HCT116 (cell line): ENCODE data around the gene ZNF683. TPM values are rescaled to one million over a fixed set of nuclear protein-coding genes. Genes with fewer than 3 reads are reported as not detected.

Experiments
- ATAC-seq: fragments of 200-7000 bp; cut with Tn5 transposase; 2 replicates; pipeline ENCODE4 v1.9.1; 2020; ENCODE audit warnings: mild to moderate bottlenecking, moderate library complexity
- BruUV-seq: library from RNA; stranded (reverse); fragments of 400-500 nt; replicated peaks from 2 replicates; lab custom pipeline; 2021; lab: Mats Ljungman, UMichigan
- CTCF ChIA-PET: fragments of 300-600 bp; sonication (Branson Sonifier 250); formaldehyde crosslinking; loops from one replicate; lab custom pipeline; 2021; ENCODE audit warnings: antibody characterized with exemption; lab: Charles Lee
- POLR2A ChIA-PET: fragments of 300-600, 350-600 bp; sonication (Branson Sonifier 250); formaldehyde crosslinking; loops from one replicate; lab custom pipeline; 2021; ENCODE audit warnings: antibody characterized with exemption; lab: Charles Lee
- RAD21 ChIA-PET, 2 experiments: fragments of 300-600 bp; sonication (Branson Sonifier 250); formaldehyde crosslinking; loops; one replicate each; lab custom pipeline; 2023; ENCODE audit warnings: low total read pairs in 2 of 2; ENCODE audit not compliant: uncharacterized antibody in 2 of 2, unreplicated experiment in 2 of 2, low non-redundant PET in 1 of 2; lab: Charles Lee
- DNase-seq: peaks from one replicate; pipeline ENCODE4 v3.0.0-alpha.2; 2010; ENCODE audit warnings: low read depth, low spot score
- H2AFZ ChIP-seq: fragments of 200-600 bp; shearing (Covaris generic), sonication (generic); 2 replicates; pipeline ENCODE4 v1.6.1; 2017; ENCODE audit warnings: low read depth, mixed run types, mixed read lengths, antibody characterized with exemption, low read length; ENCODE audit not compliant: poor library complexity, severe bottlenecking
- H3K27ac ChIP-seq: 2 replicates; pipeline ENCODE4 v1.5.1; 2012; ENCODE audit warnings: low read depth, low read length
- H3K27me3 ChIP-seq: fragments of 200-600 bp; sonication (generic); 2 replicates; pipeline ENCODE4 v1.6.1; 2016; ENCODE audit warnings: mixed run types, low read length, mixed read lengths; ENCODE audit not compliant: insufficient read depth
- H3K36me3 ChIP-seq, 2 experiments: fragments of 200-500 bp in 1 of 2; fragments of 200-600 bp in 1 of 2; sonication (Bioruptor generic) in 1 of 2; sonication (generic) in 1 of 2; 2 replicates each; pipeline versions ENCODE4 v1.5.1 to v1.6.1; 2014 to 2016; ENCODE audit warnings: low read length in 2 of 2, inconsistent platforms in 1 of 2, mixed read lengths in 1 of 2, mixed run types in 1 of 2; ENCODE audit not compliant: insufficient read depth in 2 of 2, control insufficient read depth in 1 of 2
- H3K4me1 ChIP-seq, 2 experiments: fragments of 200-600 bp in 1 of 2; sonication (generic) in 1 of 2; 2 replicates each; pipeline versions ENCODE4 v1.5.1 to v1.6.1; 2012 to 2017; ENCODE audit warnings: low read length in 2 of 2, inconsistent platforms in 1 of 2, mild to moderate bottlenecking in 1 of 2, mixed read lengths in 1 of 2, mixed run types in 1 of 2, moderate library complexity in 1 of 2; ENCODE audit not compliant: insufficient read depth in 2 of 2, control insufficient read depth in 1 of 2
- H3K4me2 ChIP-seq: fragments of 200-600 bp; sonication (generic); 2 replicates; pipeline ENCODE4 v1.6.1; 2017; ENCODE audit warnings: mixed run types, low read length, mixed read lengths
- H3K4me3 ChIP-seq, 2 experiments: fragments of 200-600 bp in 1 of 2; sonication (generic) in 1 of 2; replicated peaks in 1 of 2; 2 replicates each; pipeline ENCODE4 v1.5.1; 2011 to 2016; ENCODE audit warnings: low read length in 2 of 2, control low read depth in 1 of 2, low read depth in 1 of 2, mild to moderate bottlenecking in 1 of 2, mixed read lengths in 1 of 2, mixed run types in 1 of 2
- H3K79me2 ChIP-seq: fragments of 200-600 bp; sonication (generic); 2 replicates; pipeline ENCODE4 v1.6.1; 2017; ENCODE audit warnings: mild to moderate bottlenecking, mixed run types, low read length, moderate library complexity, mixed read lengths; ENCODE audit not compliant: insufficient read depth
- H3K9ac ChIP-seq: fragments of 200-600 bp; sonication (generic); 2 replicates; pipeline ENCODE4 v1.6.1; 2016; ENCODE audit warnings: low read length, mixed read lengths
- H3K9me2 ChIP-seq: fragments of 200-600 bp; sonication (generic), shearing (Covaris generic); 2 replicates; pipeline ENCODE4 v1.6.1; 2017; ENCODE audit warnings: mixed run types, mild to moderate bottlenecking, moderate library complexity; ENCODE audit not compliant: insufficient read depth
- H3K9me3 ChIP-seq, 2 experiments: fragments of 200-500 bp in 1 of 2; fragments of 200-600 bp in 1 of 2; sonication (Bioruptor generic) in 1 of 2; sonication (generic) in 1 of 2; 2 replicates each; pipeline ENCODE4 v1.6.1; 2014 to 2017; ENCODE audit warnings: low read length in 2 of 2, mixed read lengths in 2 of 2, inconsistent platforms in 1 of 2, low read depth in 1 of 2, mild to moderate bottlenecking in 1 of 2, mixed run types in 1 of 2, moderate library complexity in 1 of 2; ENCODE audit not compliant: control insufficient read depth in 1 of 2, insufficient read depth in 1 of 2
- H4K20me1 ChIP-seq: fragments of 200-600 bp; sonication (generic), shearing (Covaris generic); 2 replicates; pipeline ENCODE4 v1.6.1; 2017; ENCODE audit warnings: mixed run types, mild to moderate bottlenecking, moderate library complexity; ENCODE audit not compliant: insufficient read depth
- ELF1 ChIP-seq: IDR thresholded peaks from 2 replicates; pipeline ENCODE4 v1.6.1; 2012; ENCODE audit warnings: low read depth, borderline replicate concordance
- FOSL1 ChIP-seq: IDR thresholded peaks from 2 replicates; pipeline ENCODE4 v1.6.1; 2012; ENCODE audit warnings: low read depth
- JUND ChIP-seq: IDR thresholded peaks from 2 replicates; pipeline ENCODE4 v1.6.1; 2012
- RAD21 ChIP-seq: IDR thresholded peaks from 2 replicates; pipeline ENCODE4 v1.6.1; 2012; ENCODE audit warnings: low read depth, mild to moderate bottlenecking
- SP1 ChIP-seq: IDR thresholded peaks from 2 replicates; pipeline ENCODE4 v1.6.1; 2012; ENCODE audit warnings: low read depth
- ZNF274 ChIP-seq: fragments of 200-500 bp; sonication (Bioruptor generic); IDR thresholded peaks from 2 replicates; pipeline ENCODE4 v1.6.1; 2014; ENCODE audit warnings: mild to moderate bottlenecking, low read depth, low read length, inconsistent platforms
- intact Hi-C: fragments of 100-400 bp; cut with micrococcal nuclease; formaldehyde crosslinking; loops from 2 replicates; pipeline ENCODE4 v1.10.0; 2022
- total RNA-seq: library from RNA; stranded (reverse); gene quantifications from one replicate; pipeline ENCODE4 v1.2.1, GENCODE V29; 2021; ENCODE audit not compliant: unreplicated experiment
- TF ChIP-seq, protein P1 (sequence below): IDR thresholded peaks from 2 replicates; pipeline ENCODE4 v1.6.1; 2011; ENCODE audit warnings: mild to moderate bottlenecking, low read length, moderate library complexity; ENCODE audit not compliant: insufficient replicate concordance; ENCODE audit errors: extremely low read depth

The ZNF683 gene
- total RNA-seq, 1 experiment from 2014 or later: not detected

- H3K79me2 ChIP-seq: no peaks in the 10 kb centered on the region
- H4K20me1 ChIP-seq: no peaks in the 10 kb centered on the region
- DNase-seq (no peak), ATAC-seq (no peak)
- no peak overlapping the region for H3K27ac ChIP-seq
- no peak overlapping the region for H3K9ac ChIP-seq
- intact Hi-C loops: no loop called here
- ChIA-PET RAD21 (no interaction called here), POLR2A (no interaction called here), CTCF (no interaction called here)
- H3K4me2 ChIP-seq: 0 out of 2 replicates have a peak overlapping the region, but pooled peaks have one; percentile 19
- TF ChIP-seq FOSL1: no peak
- TF ChIP-seq JUND: no peak
- no peak for TF ChIP-seq ZNF274
- no peak for TF ChIP-seq RAD21
- TF ChIP-seq, protein P1, sequence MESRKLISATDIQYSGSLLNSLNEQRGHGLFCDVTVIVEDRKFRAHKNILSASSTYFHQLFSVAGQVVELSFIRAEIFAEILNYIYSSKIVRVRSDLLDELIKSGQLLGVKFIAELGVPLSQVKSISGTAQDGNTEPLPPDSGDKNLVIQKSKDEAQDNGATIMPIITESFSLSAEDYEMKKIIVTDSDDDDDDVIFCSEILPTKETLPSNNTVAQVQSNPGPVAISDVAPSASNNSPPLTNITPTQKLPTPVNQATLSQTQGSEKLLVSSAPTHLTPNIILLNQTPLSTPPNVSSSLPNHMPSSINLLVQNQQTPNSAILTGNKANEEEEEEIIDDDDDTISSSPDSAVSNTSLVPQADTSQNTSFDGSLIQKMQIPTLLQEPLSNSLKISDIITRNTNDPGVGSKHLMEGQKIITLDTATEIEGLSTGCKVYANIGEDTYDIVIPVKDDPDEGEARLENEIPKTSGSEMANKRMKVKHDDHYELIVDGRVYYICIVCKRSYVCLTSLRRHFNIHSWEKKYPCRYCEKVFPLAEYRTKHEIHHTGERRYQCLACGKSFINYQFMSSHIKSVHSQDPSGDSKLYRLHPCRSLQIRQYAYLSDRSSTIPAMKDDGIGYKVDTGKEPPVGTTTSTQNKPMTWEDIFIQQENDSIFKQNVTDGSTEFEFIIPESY: no peak
- TF ChIP-seq ELF1: no peak
- TF ChIP-seq SP1: no peak
- no peak overlapping the region for H3K4me3 ChIP-seq
- H3K27me3 ChIP-seq: no peaks in the 10 kb centered on the region; the same call in 1 of the 2 replicates
- H3K9me2 ChIP-seq: no peaks in the 10 kb centered on the region
- no peaks in the 10 kb centered on the region for H3K36me3 ChIP-seq
- BruUV-seq: no TSS peak
- H2AFZ ChIP-seq: no peak overlapping the region
- no peaks in the 10 kb centered on the region for H3K9me3 ChIP-seq
- peaks cover 0 to 19% of the 10 kb centered on the region in 2 experiments; a peak in 2 of 4 replicates for H3K4me1 ChIP-seq
These were observed 46.4 kb upstream of the ZNF683 start for GRCh38 chr1:26418865-26419349.
